DMS153 treated with DMSO at 0.1 percent for 48 hours (cell line): ENCODE measurements around the gene TRIM46.

Source experiments
- DNase-seq: peaks from one replicate; lab custom pipeline; 2025; ENCODE audit not compliant: unreplicated experiment; lab: John Stamatoyannopoulos, UW

The TRIM46 gene

GRCh38 chr1:155171836-155172731, 1.6 kb upstream of the TRIM46 start:
- no peak for DNase-seq

GRCh38 chr1:155172732-155173477, 744 bp upstream of the TRIM46 start, which contains the start of gene KRTCAP2:
Gene KRTCAP2, minus strand, starts transcription at chr1:155173304. Its CDS starts 80 bp downstream, at chr1:155173224.
- DNase-seq, result peak; percentile 99

GRCh38 chr1:155174324-155175280, 953 bp downstream of the TRIM46 start:
- DNase-seq, result no peak

GRCh38 chr1:155175281-155175926, 1.8 kb downstream of the TRIM46 start:
- DNase-seq, result no peak

GRCh38 chr1:155175927-155176371, 2.3 kb downstream of the TRIM46 start:
- DNase-seq, result no peak

- peak; percentile 90 for DNase-seq
Measured at GRCh38 chr1:155176544-155177071, 3.0 kb downstream of the TRIM46 start.

- no peak for DNase-seq
Measured at GRCh38 chr1:155177192-155177917, 3.7 kb downstream of the TRIM46 start.

GRCh38 chr1:155177918-155178281, 4.3 kb downstream of the TRIM46 start:
- DNase-seq, result no peak

- DNase-seq, result no peak
Measured at GRCh38 chr1:155178441-155179111, 4.9 kb downstream of the TRIM46 start.

GRCh38 chr1:155179112-155180031, 5.7 kb downstream of the TRIM46 start:
- DNase-seq, result no peak

GRCh38 chr1:155181371-155182051, 7.9 kb downstream of the TRIM46 start:
- DNase-seq, result no peak

- no peak for DNase-seq
Measured at GRCh38 chr1:155182052-155182550, 8.5 kb downstream of the TRIM46 start.

- no peak for DNase-seq
Measured at GRCh38 chr1:155183775-155184221, 10.1 kb downstream of the TRIM46 start.

- DNase-seq, result no peak
Measured at GRCh38 chr1:155184351-155184811, 10.7 kb downstream of the TRIM46 start.

GRCh38 chr1:155184835-155185782, 11.5 kb downstream of the TRIM46 start:
- DNase-seq, result no peak

GRCh38 chr1:155185783-155186066, 12.1 kb downstream of the TRIM46 start:
- DNase-seq, result no peak
